Measurements from ENCODE around the gene SCFD2. TPM values are rescaled to one million over a fixed set of nuclear protein-coding genes. Genes with fewer than 3 reads are reported as not detected.

The SCFD2 gene
- total and polyA plus RNA-seq, 2 of the 8 experiments (the other 6 are each of a cell fraction or from before 2014, with no cell fraction given), result 6.2 to 10.2 TPM

DNA sequence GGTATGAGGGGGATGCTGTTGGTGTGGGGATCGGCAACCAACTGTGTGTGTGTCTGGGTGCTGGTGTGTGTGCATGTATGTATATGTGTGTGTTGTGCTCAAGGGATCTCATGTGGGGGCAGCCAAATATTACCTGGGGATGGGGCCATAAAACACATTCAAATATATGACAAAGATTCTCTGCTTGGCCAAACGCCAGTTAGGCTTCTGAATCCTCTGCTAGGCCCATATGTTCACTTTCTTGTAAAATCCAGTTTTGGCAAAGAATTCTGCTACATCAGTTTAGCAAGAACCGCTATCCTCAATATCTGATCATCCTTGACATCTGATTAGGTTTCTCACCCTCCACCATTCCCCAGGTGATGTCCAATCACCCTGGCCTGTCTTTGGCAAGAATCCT lies 397.2 kb downstream of the SCFD2 start:
- H3K79me1 ChIP-seq (ENCODE audit: low read depth, low read length), result no peaks in the 10 kb centered on the region
- DNase-seq (ENCODE audit: low read depth in 1 of 2, low spot score in 2 of 2) (no peak), FAIRE-seq (no peak)
- H3K14ac ChIP-seq (ENCODE audit: insufficient read length), result no peak overlapping the region
- 94% methylated on average over 3 of the region's 3 CpGs; no CpG with 5 or more reads in 1 of the 2 experiments for WGBS, 2 experiments (ENCODE audit: extremely low coverage in 1 of 2, insufficient coverage in 1 of 2, insufficient read length in 1 of 2, insufficient replicate concordance in 2 of 2, low coverage in 1 of 2, low lambda C conversion rate in 2 of 2, missing lambda C conversion rate in 1 of 2)
- no peak overlapping the region for H2AK5ac ChIP-seq (ENCODE audit: low read depth, low read length)
- H3K9ac ChIP-seq (replicated peaks in 1 of 4; ENCODE audit: extremely low read depth in 1 of 4, low read depth in 3 of 4, low read length in 3 of 4), result no peak overlapping the region
- POLR2A ChIA-PET (ENCODE audit: partially characterized antibody), result no interaction called here
- no peak overlapping the region for H2BK120ac ChIP-seq (replicated peaks; ENCODE audit: low read depth, low read length)
- no peak overlapping the region for H2AFZ ChIP-seq (ENCODE audit: low read length)
- H4K5ac ChIP-seq (ENCODE audit: insufficient read length, low read depth, low read length), result no peak overlapping the region
- no peak overlapping the region for H3K4me2 ChIP-seq (ENCODE audit: insufficient read depth in 1 of 2, low read depth in 2 of 2, low read length in 2 of 2)
- H2BK12ac ChIP-seq (ENCODE audit: low read depth, low read length), result 0 out of 2 replicates have a peak overlapping the region, but pooled peaks have one; percentile 50
- no peaks in the 10 kb centered on the region for H3K4me1 ChIP-seq (replicated peaks in 1 of 4; ENCODE audit: control insufficient read depth in 3 of 4, insufficient read depth in 4 of 4, low read length in 3 of 4)
- H3K27ac ChIP-seq (ENCODE audit: low read depth, low read length), result no peak overlapping the region
- no peak overlapping the region for H3K4me3 ChIP-seq (ENCODE audit: extremely low read depth in 1 of 4, insufficient read depth in 2 of 4, low read depth in 3 of 4, low read length in 4 of 4)
- no peaks in the 10 kb centered on the region for H3K23me2 ChIP-seq (ENCODE audit: low read depth, low read length)
- peaks cover 9 to 14% of the 10 kb centered on the region in 2 experiments; a peak in 3 of 4 replicates for H3K9me3 ChIP-seq (ENCODE audit: insufficient read depth in 2 of 2, low read depth in 1 of 2, low read length in 1 of 2)
- H3K27me3 ChIP-seq (replicated peaks in 1 of 4; ENCODE audit: control insufficient read depth in 3 of 4, extremely low read depth in 1 of 4, insufficient read depth in 3 of 4, low read length in 3 of 4), result no peaks in the 10 kb centered on the region
- no peak overlapping the region for H2BK15ac ChIP-seq (ENCODE audit: low read length)
- H3K56ac ChIP-seq (replicated peaks; ENCODE audit: insufficient read length, low read depth, low read length), result no peak overlapping the region
- H2BK20ac ChIP-seq (ENCODE audit: low read length), result no peak overlapping the region
- H4K8ac ChIP-seq (ENCODE audit: extremely low read depth, insufficient read depth, low read length), result no peak overlapping the region
- H3K18ac ChIP-seq (ENCODE audit: extremely low read depth, low read length), result no peak overlapping the region
- no peaks in the 10 kb centered on the region; a peak in 1 of 8 replicates for H3K36me3 ChIP-seq (ENCODE audit: control insufficient read depth in 2 of 4, insufficient read depth in 4 of 4, low read length in 3 of 4)
- CTCF ChIA-PET (ENCODE audit: partially characterized antibody), result interaction anchor here (1.1 kb wide), 1 partner anchor 14 kb away, joined by 3 read pairs; no protein-coding TSS in a partner anchor
- no peak overlapping the region for H2BK5ac ChIP-seq (ENCODE audit: low read depth, low read length)
- H4K20me1 ChIP-seq (replicated peaks in 1 of 2; ENCODE audit: control insufficient read depth in 1 of 2, insufficient read depth in 2 of 2, low read length in 2 of 2), result no peaks in the 10 kb centered on the region
- H3K79me2 ChIP-seq (ENCODE audit: control insufficient read depth in 1 of 2, insufficient read depth in 2 of 2, low read length in 2 of 2), result no peaks in the 10 kb centered on the region
- H4K91ac ChIP-seq (replicated peaks; ENCODE audit: insufficient read length, low read length), result no peak overlapping the region
- H3K23ac ChIP-seq (ENCODE audit: insufficient read length), result no peak overlapping the region
- no peak overlapping the region for H3K4ac ChIP-seq (replicated peaks; ENCODE audit: insufficient read length, low read depth, low read length)
- no peak for TF ChIP-seq JUN (IDR thresholded peaks at IDR 0.05; ENCODE audit: low read depth, low read length)
- no peak for TF ChIP-seq CBX8 (IDR thresholded peaks at IDR 0.05; ENCODE audit: borderline replicate concordance, low read depth, low read length)
- no peak for TF ChIP-seq CREB1 (IDR thresholded peaks at IDR 0.05)
- TF ChIP-seq, protein P1, sequence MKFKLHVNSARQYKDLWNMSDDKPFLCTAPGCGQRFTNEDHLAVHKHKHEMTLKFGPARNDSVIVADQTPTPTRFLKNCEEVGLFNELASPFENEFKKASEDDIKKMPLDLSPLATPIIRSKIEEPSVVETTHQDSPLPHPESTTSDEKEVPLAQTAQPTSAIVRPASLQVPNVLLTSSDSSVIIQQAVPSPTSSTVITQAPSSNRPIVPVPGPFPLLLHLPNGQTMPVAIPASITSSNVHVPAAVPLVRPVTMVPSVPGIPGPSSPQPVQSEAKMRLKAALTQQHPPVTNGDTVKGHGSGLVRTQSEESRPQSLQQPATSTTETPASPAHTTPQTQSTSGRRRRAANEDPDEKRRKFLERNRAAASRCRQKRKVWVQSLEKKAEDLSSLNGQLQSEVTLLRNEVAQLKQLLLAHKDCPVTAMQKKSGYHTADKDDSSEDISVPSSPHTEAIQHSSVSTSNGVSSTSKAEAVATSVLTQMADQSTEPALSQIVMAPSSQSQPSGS (IDR thresholded peaks at IDR 0.05; ENCODE audit: low read length), result no peak
- no peak for TF ChIP-seq KDM5A (IDR thresholded peaks at IDR 0.05; ENCODE audit: low read length)
- TF ChIP-seq EZH2 (IDR thresholded peaks at IDR 0.05; ENCODE audit: low read depth, low read length, severe bottlenecking), result no peak

Data from H1 (cell line).